GM21447 (cell line): ENCODE data around the gene GH2.
"Not testable (repeated sequence)": the region's sequence is repeated elsewhere in the genome, so short reads cannot be mapped to it uniquely, and the experiment has no call there.

Experiments used
- ATAC-seq: cut with Tn5 transposase; IDR thresholded peaks from one replicate; pipeline ENCODE4 v1.9.1; 2021; ENCODE audit not compliant: unreplicated experiment

Gene GH2

DNA sequence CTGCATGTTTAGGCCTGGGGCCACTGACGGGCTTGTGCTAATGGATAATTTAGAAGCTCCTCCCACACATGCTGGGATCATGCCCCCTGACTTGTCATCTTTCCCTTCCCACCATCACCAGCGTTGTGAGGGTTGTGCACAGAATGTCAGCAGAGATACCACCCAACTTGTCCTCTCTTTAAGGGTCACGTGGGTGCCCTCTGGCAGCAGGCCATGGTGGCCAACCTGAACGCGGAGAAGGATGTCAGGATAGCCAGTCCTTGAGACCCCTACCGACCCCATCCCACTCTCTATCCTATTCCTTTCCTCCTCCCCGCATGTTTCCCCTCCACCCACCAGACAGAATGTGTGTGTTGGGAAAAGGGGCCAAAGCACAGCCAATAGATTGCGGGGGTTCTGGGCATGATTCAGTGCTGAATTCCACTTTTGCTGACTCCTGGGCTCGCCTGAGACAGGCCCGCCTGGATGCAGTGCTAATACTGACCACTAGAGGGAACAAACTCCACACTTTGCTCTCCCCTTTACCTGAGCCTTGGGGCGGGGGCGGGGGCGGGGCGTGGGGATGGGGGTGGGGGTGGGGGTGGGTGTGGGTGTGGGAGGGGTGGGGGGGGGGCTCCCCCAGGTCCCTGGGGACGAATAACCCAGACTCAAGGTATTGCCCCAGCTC is at the start of gene GH2:
TSS of gene GH2 (minus strand) at position 10 of the 667 bp plus-strand sequence. CDS start 143 bp downstream, outside the sequence.
- no peak for ATAC-seq

DNA sequence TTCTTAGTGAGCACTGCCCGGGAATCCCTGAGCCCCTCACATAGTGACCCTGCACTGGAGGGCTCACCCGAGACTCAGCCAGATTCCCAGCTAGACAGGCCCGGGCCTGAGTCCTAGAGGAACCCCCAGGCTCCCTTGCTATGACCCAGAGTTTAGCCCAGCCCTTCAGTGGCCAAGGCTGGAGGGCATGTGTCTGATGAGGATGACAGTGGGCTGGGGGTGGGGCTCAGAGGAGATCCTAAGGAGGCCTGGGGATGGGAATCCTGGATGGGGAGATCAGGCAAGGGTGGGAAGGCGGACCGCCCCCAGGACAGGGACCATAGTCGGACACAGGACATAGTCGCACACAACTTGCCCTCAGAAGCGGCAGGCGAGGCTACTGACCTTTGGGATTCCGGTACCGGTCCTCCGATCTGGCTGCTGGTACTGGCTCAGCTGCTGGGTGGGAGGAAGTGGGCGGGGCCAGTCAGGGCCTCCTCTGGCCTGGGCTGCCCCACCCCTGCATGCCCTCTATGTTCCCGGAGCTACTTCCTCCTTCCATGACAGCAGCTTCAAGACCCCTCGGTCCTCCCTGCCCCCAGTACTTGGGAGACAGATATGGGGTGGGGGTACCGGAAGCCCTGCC is 49.3 kb upstream of the GH2 start:
- ATAC-seq: peak; percentile 43

GRCh38 chr17:63929860-63930766 is 48.4 kb upstream of the GH2 start:
- ATAC-seq: no peak

- no peak for ATAC-seq
These were observed 47.4 kb upstream of the GH2 start for GRCh38 chr17:63928966-63929695.

DNA sequence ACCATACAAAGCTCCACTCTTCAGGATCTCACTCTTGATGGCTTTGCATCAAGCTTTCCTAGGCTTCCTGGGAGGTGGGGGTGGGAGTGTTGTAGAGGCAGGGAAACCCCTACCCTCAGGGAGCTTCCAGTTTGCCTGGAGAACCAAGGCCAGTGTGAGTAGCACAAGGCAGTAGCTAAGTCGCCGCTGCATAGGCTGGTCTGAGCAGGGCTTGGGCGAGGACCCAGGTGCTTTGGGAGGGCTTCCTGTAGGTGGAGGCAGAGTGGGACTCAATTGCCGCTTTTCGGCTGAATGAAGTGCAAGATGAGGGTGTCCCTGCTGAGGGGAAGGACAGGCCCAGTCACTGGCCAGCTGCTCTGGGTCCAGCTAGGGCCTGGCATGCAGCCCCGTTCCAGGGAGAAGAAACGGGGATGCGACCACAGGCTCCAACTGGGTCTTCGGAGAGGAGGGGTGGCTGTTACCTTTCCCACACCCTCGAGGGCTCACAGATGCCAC is 46.5 kb upstream of the GH2 start:
- no peak for ATAC-seq

DNA sequence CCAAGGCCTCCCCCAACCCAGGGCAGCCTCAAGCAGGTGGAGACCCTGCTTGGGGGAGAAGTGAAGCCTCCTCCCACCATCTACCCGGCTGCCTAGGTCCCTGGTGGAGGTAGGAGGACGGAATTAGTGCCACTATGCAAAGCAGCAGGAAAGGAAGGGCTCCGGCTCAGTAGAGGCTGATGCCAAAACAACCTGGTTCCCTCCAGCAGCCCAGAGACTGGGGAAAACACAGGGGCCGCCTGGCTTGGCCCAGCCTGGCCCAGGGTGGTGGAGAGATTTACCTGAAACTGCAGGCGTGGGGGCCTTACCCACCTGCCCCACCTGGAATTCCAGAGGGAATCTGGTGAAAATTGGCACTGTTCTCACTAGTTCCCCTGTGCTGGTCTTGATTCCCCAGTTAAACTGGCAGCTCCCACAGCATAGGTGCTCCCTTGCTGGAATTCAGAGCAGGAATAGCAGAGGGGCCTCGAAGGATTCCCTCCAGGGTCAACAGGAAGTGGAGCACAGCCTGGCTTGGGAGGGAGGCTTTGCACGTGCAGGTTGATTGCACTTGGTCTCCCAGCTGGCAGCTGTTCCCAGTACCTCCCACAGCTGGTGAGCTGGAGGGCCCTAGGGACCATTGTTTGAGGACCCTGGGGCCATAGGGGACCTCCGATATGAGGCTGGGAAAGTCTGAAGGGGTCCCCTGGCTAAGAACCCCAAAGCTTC is 45.9 kb upstream of the GH2 start:
- peak; percentile 28 for ATAC-seq

- no peak for ATAC-seq
These were observed 44.4 kb upstream of the GH2 start for GRCh38 chr17:63926164-63926563.

GRCh38 chr17:63925615-63926014 is 43.9 kb upstream of the GH2 start:
- peak; percentile 33 for ATAC-seq

DNA sequence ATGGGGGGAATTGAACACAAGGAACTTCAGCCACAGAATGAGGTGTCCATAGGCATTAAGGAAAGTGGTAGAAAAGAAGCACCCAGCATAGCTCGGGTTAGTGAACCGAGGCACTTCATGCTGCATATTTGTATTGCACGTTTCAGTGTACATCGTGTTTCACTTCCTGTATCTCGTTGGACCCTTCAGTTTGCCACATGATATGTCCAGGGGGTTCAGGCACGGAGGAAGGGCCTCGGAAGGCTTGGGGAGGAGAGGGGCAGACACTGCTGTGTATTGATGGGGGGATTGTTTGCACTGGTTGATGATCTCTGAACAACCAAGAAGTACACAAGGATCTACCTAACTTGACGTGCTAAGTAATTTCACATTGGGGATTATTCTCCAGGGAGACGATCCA is 40.7 kb upstream of the GH2 start:
- ATAC-seq: peak; percentile 69

GRCh38 chr17:63920779-63921178 is 39.0 kb upstream of the GH2 start:
- not testable (repeated sequence) for ATAC-seq

- ATAC-seq: not testable (repeated sequence)
These were observed 38.3 kb upstream of the GH2 start for GRCh38 chr17:63920050-63920449.

- peak; percentile 42 for ATAC-seq
These were observed 37.6 kb upstream of the GH2 start for GRCh38 chr17:63919311-63919723.

DNA sequence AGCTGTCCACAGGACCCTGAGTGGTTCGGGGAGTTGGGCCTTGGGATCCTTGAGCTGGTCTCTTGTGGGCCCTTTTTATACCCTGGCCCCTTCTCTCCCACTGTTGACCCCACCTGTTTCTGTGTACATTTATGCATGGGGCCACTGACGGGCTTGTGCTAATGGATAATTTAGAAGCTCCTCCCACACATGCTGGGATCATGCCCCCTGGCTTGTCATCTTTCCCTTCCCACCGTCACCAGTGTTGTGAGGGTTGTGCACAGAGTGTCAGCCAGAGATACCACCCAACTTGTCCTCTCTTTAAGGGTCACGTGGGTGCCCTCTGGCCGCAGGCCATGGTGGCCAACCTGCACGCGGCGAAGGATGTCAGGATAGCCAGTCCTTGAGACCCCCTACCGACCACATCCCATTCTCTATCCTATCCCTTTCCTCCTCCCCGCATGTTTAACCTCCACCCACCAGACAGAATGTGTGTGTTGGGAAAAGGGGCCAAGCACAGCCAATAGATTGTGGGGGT is 37.1 kb upstream of the GH2 start, which contains the start of gene GH1:
TSS of gene GH1 (minus strand) at position 51 of the 517 bp plus-strand sequence. CDS start 63 bp downstream, outside the sequence.
- ATAC-seq: not testable (repeated sequence)

GRCh38 chr17:63918305-63918704 is 36.6 kb upstream of the GH2 start:
- ATAC-seq: no peak

- no peak for ATAC-seq
These were observed 35.9 kb upstream of the GH2 start for GRCh38 chr17:63917646-63918045.

DNA sequence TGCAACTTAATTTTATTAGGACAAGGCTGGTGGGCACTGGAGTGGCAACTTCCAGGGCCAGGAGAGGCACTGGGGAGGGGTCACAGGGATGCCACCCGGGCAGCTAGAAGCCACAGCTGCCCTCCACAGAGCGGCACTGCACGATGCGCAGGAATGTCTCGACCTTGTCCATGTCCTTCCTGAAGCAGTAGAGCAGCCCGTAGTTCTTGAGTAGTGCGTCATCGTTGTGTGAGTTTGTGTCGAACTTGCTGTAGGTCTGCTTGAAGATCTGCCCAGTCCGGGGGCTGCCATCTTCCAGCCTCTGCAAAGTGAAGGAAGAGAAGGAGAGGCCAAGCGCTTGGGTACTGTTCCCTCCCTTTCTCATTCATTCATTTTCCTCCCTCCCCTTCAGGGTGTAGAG is 35.5 kb upstream of the GH2 start:
- not testable (repeated sequence) for ATAC-seq

DNA sequence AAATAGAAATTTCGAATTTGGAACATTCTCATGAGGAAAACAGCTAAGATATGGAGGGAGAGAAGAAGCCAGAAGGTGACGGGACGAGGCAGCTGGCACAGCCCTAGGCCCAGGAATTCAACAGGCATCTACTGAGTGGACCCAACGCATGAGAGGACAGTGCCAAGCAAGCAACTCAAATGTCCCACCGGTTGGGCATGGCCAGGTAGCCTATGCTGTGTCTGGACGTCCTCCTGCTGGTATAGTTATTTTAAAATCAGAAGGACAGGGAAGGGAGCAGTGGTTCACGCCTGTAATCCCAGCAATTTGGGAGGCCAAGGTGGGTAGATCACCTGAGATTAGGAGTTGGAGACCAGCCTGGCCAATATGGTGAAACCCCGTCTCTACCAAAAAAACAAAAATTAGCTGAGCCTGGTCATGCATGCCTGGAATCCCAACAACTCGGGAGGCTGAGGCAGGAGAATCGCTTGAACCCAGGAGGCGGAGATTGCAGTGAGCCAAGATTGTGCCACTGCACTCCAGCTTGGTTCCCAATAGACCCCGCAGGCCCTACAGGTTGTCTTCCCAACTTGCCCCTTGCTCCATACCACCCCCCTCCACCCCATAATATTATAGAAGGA is 34.9 kb upstream of the GH2 start:
- no peak for ATAC-seq

DNA sequence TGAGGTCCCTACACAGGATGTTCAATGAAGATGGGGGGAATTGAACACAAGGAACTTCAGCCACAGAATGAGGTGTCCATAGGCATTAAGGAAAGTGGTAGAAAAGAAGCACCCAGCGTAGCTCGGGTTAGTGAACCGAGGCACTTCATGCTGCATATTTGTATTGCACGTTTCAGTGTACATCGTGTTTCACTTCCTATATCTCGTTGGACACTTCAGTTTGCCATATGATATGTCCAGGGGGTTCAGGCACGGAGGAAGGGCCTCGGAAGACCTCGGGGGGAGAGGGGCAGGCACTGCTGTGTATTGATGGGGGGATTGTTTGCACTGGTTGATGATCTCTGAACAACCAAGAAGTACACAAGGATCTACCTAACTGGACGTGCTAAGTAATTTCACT is 34.0 kb upstream of the GH2 start:
- ATAC-seq: peak; percentile 72

- no peak for ATAC-seq
These were observed 32.7 kb upstream of the GH2 start for GRCh38 chr17:63914471-63914870.
